Neural progenitor cell (in vitro differentiated cells): ENCODE measurements around the gene RASL10A.

ENCODE experiments used
- CTCF ChIP-seq: fragments of 200-600 bp; sonication (generic); IDR thresholded peaks from 2 replicates; pipeline ENCODE4 v1.5.1; 2017; ENCODE audit warnings: antibody characterized with exemption, mild to moderate bottlenecking
- EZH2 ChIP-seq: fragments of 200-600 bp; sonication (generic); IDR thresholded peaks from 2 replicates; pipeline ENCODE4 v1.6.1; 2017; ENCODE audit warnings: antibody characterized with exemption, mild to moderate bottlenecking, moderate library complexity

- TF ChIP-seq CTCF: no peak
- no peak for TF ChIP-seq EZH2
Measured at GRCh38 chr22:29319072-29319471, 3.6 kb upstream of the RASL10A start.
